HepG2 (cell line): ENCODE measurements around the gene STK11. TPM values are rescaled to one million over a fixed set of nuclear protein-coding genes. Genes with fewer than 3 reads are reported as not detected.

Source experiments
- DMTF1 ChIP-seq: sonication (generic); formaldehyde crosslinking; IDR thresholded peaks from 2 replicates; pipeline ENCODE4 v1.4.0; 2020; ENCODE audit warnings: mild to moderate bottlenecking, missing genetic modification reagents
- E2F1 ChIP-seq: sonication (generic); formaldehyde crosslinking; IDR thresholded peaks from 2 replicates; pipeline ENCODE4 v1.5.0; 2020; ENCODE audit warnings: missing genetic modification reagents
- EED ChIP-seq: sonication (generic); formaldehyde crosslinking; IDR thresholded peaks from 2 replicates; pipeline ENCODE4 v1.5.0; 2020; ENCODE audit warnings: mild to moderate bottlenecking, missing genetic modification reagents
- ELF4 ChIP-seq: sonication (generic); formaldehyde crosslinking; IDR thresholded peaks from 2 replicates; pipeline ENCODE4 v1.5.0; 2020; ENCODE audit warnings: missing genetic modification reagents, mild to moderate bottlenecking, moderate library complexity, borderline replicate concordance
- FOXJ3 ChIP-seq: sonication (generic); formaldehyde crosslinking; IDR thresholded peaks from 2 replicates; pipeline ENCODE4 v1.4.0; 2020; ENCODE audit warnings: missing genetic modification reagents, mild to moderate bottlenecking, borderline replicate concordance
- KDM2A ChIP-seq: sonication (generic); formaldehyde crosslinking; IDR thresholded peaks from 2 replicates; pipeline ENCODE4 v1.4.0; 2020; ENCODE audit warnings: low read depth, missing genetic modification reagents, borderline replicate concordance
- KDM4B ChIP-seq: sonication (generic); formaldehyde crosslinking; IDR thresholded peaks from 2 replicates; pipeline ENCODE4 v1.4.0; 2020; ENCODE audit warnings: missing genetic modification reagents
- LCORL ChIP-seq, 2 experiments: fragments of 450-650 bp in 1 of 2; sonication (generic) in 1 of 2; formaldehyde crosslinking in 1 of 2; IDR thresholded peaks; 2 replicates each; pipeline versions ENCODE4 v1.5.0 to v1.6.1; 2017 to 2020; ENCODE audit warnings: antibody characterized with exemption in 1 of 2, missing genetic modification reagents in 1 of 2
- MAFG ChIP-seq: sonication (generic); formaldehyde crosslinking; IDR thresholded peaks from 2 replicates; pipeline ENCODE4 v1.5.1; 2020; ENCODE audit warnings: mild to moderate bottlenecking, missing genetic modification reagents
- MAFK ChIP-seq, 2 experiments: IDR thresholded peaks in 1 of 2; conservative IDR thresholded peaks in 1 of 2; 2 replicates each; pipeline ENCODE4 v1.6.1; 2011; ENCODE audit warnings: improper control_type of control experiment in 2 of 2, low read length in 2 of 2
- NFAT5 ChIP-seq: sonication (generic); formaldehyde crosslinking; IDR thresholded peaks from 2 replicates; pipeline ENCODE4 v1.4.0; 2020; ENCODE audit warnings: missing genetic modification reagents
- RBM39 ChIP-seq: fragments of 200-400 bp; formaldehyde crosslinking; IDR thresholded peaks from one replicate; pipeline ENCODE4 v1.6.1; 2018; ENCODE audit warnings: antibody characterized with exemption, mild to moderate bottlenecking, low read depth, low read length; ENCODE audit not compliant: poor library complexity, severe bottlenecking
- SAP130 ChIP-seq: IDR thresholded peaks from 2 replicates; pipeline ENCODE4 v1.6.1; 2016; ENCODE audit warnings: low read depth
- ZFP41 ChIP-seq: sonication (generic); formaldehyde crosslinking; IDR thresholded peaks from 2 replicates; pipeline ENCODE4 v1.4.0; 2020; ENCODE audit warnings: mild to moderate bottlenecking, missing genetic modification reagents, borderline replicate concordance
- ZNF34 ChIP-seq: sonication (generic); formaldehyde crosslinking; IDR thresholded peaks from 2 replicates; pipeline ENCODE4 v1.4.0; 2020; ENCODE audit warnings: mild to moderate bottlenecking, missing genetic modification reagents, borderline replicate concordance
- ZNF776 ChIP-seq: sonication (generic); formaldehyde crosslinking; IDR thresholded peaks from 2 replicates; pipeline ENCODE4 v1.4.0; 2020; ENCODE audit warnings: mild to moderate bottlenecking, missing genetic modification reagents
- ZSCAN5A ChIP-seq: sonication (generic); formaldehyde crosslinking; IDR thresholded peaks from 2 replicates; pipeline ENCODE4 v1.8.0; 2022; ENCODE audit warnings: mild to moderate bottlenecking, missing genetic modification reagents, borderline replicate concordance
- polyA plus RNA-seq, 8 experiments: library from polyadenylated mRNA; depleted of rRNA in 3 of 8; stranded (reverse) in 7 of 8; unstranded in 1 of 8; fragments of >200 nt; fragmentation: Illumina TruSeq in 4 of 8; extraction: Trizol in 4 of 8; gene quantifications; 2 replicates each; pipeline versions ENCODE4 v1.2.1 to v1.2.3, GENCODE V29; 2011 to 2016; ENCODE audit warnings: low read depth in 4 of 8, missing spikeins in 1 of 8, mixed read lengths in 1 of 8; ENCODE audit not compliant: insufficient read depth in 1 of 8
- total RNA-seq, 5 experiments: library from RNA; depleted of rRNA; stranded (reverse); fragments of >200 nt; fragmentation: Illumina TruSeq; extraction: Trizol; gene quantifications; 2 replicates each; pipeline ENCODE4 v1.2.3, GENCODE V29; 2016; ENCODE audit warnings: low read depth in 1 of 5

Gene STK11
- total and polyA plus RNA-seq, 2 of the 13 experiments (the other 11 are each of a cell fraction or from before 2014, with no cell fraction given) = 27.5 to 43.6 TPM

- TF ChIP-seq DMTF1 (CRISPR knock-in tag) (no peak), ZFP41 (CRISPR knock-in tag) (no peak), LCORL (IDR thresholded peaks at IDR 0.05) (no peak), LCORL (CRISPR knock-in tag; IDR thresholded peaks at IDR 0.05) (peak; percentile 81), NFAT5 (CRISPR knock-in tag) (no peak), ZSCAN5A (CRISPR knock-in tag) (no peak), RBM39 (no peak), MAFK (conservative IDR thresholded peaks at IDR 0.05 in 1 of 2, IDR thresholded peaks at IDR 0.05 in 1 of 2; ENCODE audit: low read length in 2 of 2) (no peak), E2F1 (peak; percentile 78), KDM2A (peak; percentile 57; the same call in 1 of the 2 replicates), FOXJ3 (CRISPR knock-in tag) (no peak), KDM4B (CRISPR knock-in tag) (peak; percentile 40; the same call in 1 of the 2 replicates), ELF4 (CRISPR knock-in tag) (no peak), ZNF34 (CRISPR knock-in tag) (no peak), MAFG (CRISPR knock-in tag) (no peak), EED (CRISPR knock-in tag) (no peak), SAP130 (CRISPR knock-in tag) (peak; percentile 89), ZNF776 (CRISPR knock-in tag) (peak; percentile 68; the same call in 1 of the 2 replicates)
Measured at GRCh38 chr19:1205114-1206099, at the start of gene STK11 (continued).
